ENCODE measurements around the gene AP1S1. TPM values are rescaled to one million over a fixed set of nuclear protein-coding genes. Genes with fewer than 3 reads are reported as not detected.
"Not testable (repeated sequence)": the region's sequence is repeated elsewhere in the genome, so short reads cannot be mapped to it uniquely, and the experiment has no call there.

Gene AP1S1
- polyA plus RNA-seq, 1 experiment: 197 TPM

DNA sequence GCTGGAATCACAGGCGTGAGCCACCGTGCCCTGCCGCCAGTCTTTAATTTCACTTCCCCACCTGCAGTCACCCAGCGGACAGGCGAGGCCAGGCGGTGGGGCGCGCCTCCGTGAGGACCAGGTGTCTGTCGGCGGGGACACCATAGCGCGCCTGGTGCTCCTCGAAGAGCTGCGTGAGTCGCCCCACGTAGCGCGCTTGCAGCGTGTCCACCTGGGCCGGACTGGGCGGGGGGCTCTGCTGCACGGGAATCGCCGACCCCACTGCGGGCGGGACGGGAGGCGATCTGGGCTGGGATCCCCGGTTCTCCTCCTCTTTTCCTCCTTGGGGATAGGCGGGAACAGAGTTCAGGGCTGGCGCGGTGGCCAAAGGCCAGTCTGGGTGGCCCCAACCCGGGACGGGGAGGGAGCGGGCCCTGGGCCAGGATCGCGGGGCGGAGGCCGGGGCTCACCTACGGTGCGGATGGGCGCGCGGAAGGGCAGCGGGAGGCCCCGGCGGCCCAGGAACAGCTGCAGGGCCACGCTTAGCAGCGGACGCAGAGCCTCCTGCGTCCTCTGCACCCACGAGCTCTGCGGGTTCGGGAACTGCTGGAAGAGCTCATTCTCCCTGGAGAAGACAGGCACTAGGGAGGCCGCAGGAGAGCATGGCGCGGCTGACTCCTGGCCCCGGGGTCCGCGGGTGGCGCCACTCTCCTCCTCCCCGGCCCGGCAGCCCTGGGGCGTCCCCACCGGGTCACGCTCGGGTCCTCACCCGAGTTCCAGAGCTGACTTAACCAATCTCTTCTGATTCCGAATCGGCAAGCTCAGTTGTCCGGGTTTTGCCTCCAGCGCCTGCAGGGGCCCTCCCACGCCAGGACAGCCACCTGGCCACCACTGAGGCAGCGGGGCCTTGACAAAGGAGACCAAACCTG lies 47.7 kb downstream of the AP1S1 start:
- H3K4me3 ChIP-seq (ENCODE audit: low read depth, low read length): no peak overlapping the region
- no peak overlapping the region for H3K27ac ChIP-seq (ENCODE audit: low read depth, low read length)
- peaks cover 39% of the 10 kb centered on the region for H3K27me3 ChIP-seq (ENCODE audit: control insufficient read depth, insufficient read depth, low read length)
- H3K9me3 ChIP-seq (ENCODE audit: control insufficient read depth, insufficient read depth, low read length): no peaks in the 10 kb centered on the region; the same call in 1 of the 2 replicates
- ChIA-PET POLR2A (interaction anchor here (0.6 kb wide), 1 partner anchor 23 kb away, joined by 6 read pairs; no protein-coding TSS in a partner anchor), CTCF (interaction anchor here (3.4 kb wide), 1 partner anchor 10 kb away, joined by 30 read pairs; no protein-coding TSS in a partner anchor)
- no peak for DNase-seq (ENCODE audit: low read depth, low spot score)
- TF ChIP-seq, protein P1, sequence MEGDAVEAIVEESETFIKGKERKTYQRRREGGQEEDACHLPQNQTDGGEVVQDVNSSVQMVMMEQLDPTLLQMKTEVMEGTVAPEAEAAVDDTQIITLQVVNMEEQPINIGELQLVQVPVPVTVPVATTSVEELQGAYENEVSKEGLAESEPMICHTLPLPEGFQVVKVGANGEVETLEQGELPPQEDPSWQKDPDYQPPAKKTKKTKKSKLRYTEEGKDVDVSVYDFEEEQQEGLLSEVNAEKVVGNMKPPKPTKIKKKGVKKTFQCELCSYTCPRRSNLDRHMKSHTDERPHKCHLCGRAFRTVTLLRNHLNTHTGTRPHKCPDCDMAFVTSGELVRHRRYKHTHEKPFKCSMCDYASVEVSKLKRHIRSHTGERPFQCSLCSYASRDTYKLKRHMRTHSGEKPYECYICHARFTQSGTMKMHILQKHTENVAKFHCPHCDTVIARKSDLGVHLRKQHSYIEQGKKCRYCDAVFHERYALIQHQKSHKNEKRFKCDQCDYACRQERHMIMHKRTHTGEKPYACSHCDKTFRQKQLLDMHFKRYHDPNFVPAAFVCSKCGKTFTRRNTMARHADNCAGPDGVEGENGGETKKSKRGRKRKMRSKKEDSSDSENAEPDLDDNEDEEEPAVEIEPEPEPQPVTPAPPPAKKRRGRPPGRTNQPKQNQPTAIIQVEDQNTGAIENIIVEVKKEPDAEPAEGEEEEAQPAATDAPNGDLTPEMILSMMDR (IDR thresholded peaks at IDR 0.05; ENCODE audit: low read depth, low read length): no peak

DNA sequence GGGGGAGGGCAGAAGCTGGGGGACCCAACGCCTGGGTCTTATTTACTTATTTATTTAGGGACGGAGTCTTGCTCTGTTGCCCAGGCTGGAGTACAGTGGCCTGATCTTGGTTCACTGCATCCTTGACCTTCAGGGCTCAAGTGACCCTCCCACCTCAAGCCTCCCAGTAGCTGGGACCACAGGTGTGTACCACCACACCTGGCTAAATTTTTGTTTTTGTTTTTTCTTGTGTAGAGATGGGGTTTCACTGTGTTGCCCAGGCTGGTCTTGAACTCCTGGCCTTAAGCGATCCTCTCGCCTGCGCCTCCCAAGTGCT lies 48.3 kb downstream of the AP1S1 start:
- TF ChIP-seq, protein P1 (IDR thresholded peaks at IDR 0.05; ENCODE audit: low read depth, low read length): no peak
- H3K9me3 ChIP-seq (ENCODE audit: control insufficient read depth, insufficient read depth, low read length): no peaks in the 10 kb centered on the region; the same call in 1 of the 2 replicates
- POLR2A ChIA-PET: interaction anchor here (0.6 kb wide), 1 partner anchor 24 kb away, joined by 6 read pairs; no protein-coding TSS in a partner anchor
- no peak for DNase-seq (ENCODE audit: low read depth, low spot score)
- CTCF ChIA-PET: interaction anchor here (3.4 kb wide), 1 partner anchor 10 kb away, joined by 30 read pairs; no protein-coding TSS in a partner anchor
- peaks cover 39% of the 10 kb centered on the region for H3K27me3 ChIP-seq (ENCODE audit: control insufficient read depth, insufficient read depth, low read length)
- no peak overlapping the region for H3K4me3 ChIP-seq (ENCODE audit: low read depth, low read length)
- H3K27ac ChIP-seq (ENCODE audit: low read depth, low read length): no peak overlapping the region

DNA sequence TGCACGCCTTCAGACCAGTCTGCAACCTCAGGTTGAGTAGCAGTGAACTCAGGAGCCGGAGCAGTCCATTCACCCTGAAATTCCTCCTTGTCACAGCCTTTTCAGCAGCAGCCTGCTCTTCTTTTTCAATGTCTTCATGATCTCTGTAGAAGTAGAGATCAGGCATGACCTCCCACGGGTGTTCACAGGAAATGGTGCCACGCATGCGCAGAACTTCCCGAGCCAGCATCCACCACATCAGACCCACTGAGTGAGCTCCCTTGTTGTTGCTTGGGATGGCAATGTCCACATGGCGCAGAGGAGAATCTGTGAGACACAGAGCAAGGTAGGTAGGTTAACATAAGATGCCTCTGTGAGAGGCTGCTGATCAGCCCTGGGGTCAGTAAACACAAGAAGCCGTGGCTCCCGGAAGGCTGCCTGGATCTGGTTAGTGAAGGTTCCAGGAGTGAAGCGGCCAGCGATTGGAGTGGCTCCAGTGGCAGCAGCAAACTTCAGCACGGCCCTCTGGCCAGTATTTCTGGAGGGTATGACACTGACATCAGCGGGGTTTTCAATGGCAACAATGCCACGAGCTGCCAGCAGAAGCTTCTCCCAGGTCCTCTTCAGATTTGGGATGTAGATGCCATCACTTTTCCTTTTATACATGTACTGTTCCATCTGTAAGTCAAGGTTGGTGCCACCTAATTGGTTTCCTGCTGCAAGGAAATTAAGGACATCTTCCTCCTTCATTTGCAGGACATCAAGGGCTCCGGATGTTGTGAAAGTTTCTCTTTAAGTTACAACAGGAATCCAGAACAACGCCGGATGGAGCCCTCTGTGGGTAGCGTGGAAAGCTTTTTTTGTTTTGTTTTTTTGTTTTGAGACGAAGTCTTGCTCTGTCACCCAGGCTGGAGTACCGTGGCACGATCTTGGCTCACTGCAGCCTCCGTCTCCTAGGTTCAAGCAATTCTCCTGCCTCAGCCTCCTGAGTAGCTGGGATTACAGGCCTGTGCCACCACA lies 49.8 kb downstream of the AP1S1 start:
- H3K27ac ChIP-seq (ENCODE audit: low read depth, low read length); H3K9me3 ChIP-seq (ENCODE audit: control insufficient read depth, insufficient read depth, low read length); DNase-seq (ENCODE audit: low read depth, low spot score); POLR2A ChIA-PET; H3K4me3 ChIP-seq (ENCODE audit: low read depth, low read length): not testable (repeated sequence)
- CTCF ChIA-PET: interaction anchor here (1.2 to 3.4 kb wide), 2 partner anchors 12 kb away, joined by 13 to 30 read pairs; no protein-coding TSS in a partner anchor
- peaks cover 33% of the 10 kb centered on the region for H3K27me3 ChIP-seq (ENCODE audit: control insufficient read depth, insufficient read depth, low read length)

DNA sequence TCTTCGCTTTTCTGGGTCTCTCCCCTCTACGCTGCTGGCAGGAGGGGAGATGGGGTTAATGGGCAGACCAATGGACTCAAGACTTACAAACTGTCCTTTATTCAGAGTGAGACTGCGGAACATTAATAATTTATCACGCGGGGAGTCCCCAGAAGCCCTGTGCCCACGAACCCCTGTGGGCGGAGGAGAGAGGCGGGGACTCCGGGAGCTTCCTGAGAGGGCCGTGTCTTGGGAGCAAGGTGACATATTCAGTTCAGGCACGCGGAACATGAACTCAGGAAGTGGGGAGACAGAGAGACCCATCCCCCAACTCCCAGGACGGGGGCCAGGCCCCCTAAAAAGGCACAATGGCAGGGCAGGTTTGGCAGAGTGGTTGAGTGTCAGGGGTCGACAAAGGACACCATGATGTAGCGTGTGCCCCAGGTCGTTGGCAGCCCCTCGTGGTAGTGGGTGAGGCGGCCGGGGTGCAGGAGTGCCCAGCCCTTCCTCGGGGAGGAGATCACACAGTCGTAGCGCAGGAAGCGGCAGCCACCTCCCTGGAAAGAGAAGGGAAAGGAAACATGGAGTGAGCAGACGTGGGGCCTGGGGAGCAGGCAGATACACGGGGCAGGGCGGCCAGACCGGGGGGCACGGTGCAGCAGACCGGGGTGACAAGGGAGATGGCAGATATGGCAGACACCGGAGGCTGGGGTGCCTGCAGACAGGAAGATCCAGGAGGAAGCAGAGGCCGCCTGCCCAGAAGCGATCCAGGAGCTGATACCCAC lies 51.8 kb downstream of the AP1S1 start:
- no peak for DNase-seq (ENCODE audit: low read depth, low spot score)
- no peaks in the 10 kb centered on the region; the same call in 1 of the 2 replicates for H3K9me3 ChIP-seq (ENCODE audit: control insufficient read depth, insufficient read depth, low read length)
- no peak overlapping the region for H3K4me3 ChIP-seq (ENCODE audit: low read depth, low read length)
- CTCF ChIA-PET: no interaction called here
- POLR2A ChIA-PET: no interaction called here
- H3K27ac ChIP-seq (ENCODE audit: low read depth, low read length): no peak overlapping the region
- TF ChIP-seq, protein P1 (IDR thresholded peaks at IDR 0.05; ENCODE audit: low read depth, low read length): no peak
- H3K27me3 ChIP-seq (ENCODE audit: control insufficient read depth, insufficient read depth, low read length): peaks cover 23% of the 10 kb centered on the region

DNA sequence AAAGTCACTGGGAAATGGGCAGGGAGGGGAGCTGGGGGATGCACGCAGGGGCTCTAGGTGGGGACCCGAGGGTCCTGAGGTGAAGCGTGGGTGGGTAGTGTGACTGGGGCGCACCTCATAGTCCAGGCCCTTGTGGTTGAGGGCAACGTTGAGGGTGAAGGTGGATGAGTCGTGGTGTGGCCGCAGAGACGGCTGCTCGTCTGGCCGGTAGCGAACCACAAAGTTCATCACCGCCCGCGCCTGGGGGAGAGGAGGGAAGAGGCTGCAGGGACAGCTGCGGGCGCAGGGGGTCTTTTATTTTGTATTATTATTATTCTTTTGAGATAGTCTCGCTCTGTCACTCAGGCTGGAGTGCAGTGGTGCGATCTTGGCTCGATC lies 52.4 kb downstream of the AP1S1 start:
- TF ChIP-seq, protein P1 (IDR thresholded peaks at IDR 0.05; ENCODE audit: low read depth, low read length): no peak

More for the DNA sequence above, 52.4 kb downstream of the AP1S1 start:
- ChIA-PET CTCF (interaction anchor here (1.4 kb wide), 1 partner anchor 63 kb away, joined by 3 read pairs; no protein-coding TSS in a partner anchor), POLR2A (no interaction called here)
- Histone ChIP-seq H3K4me3 (ENCODE audit: low read depth, low read length) (no peak overlapping the region), H3K27ac (ENCODE audit: low read depth, low read length) (no peak overlapping the region), H3K27me3 (ENCODE audit: control insufficient read depth, insufficient read depth, low read length) (peaks cover 18% of the 10 kb centered on the region), H3K9me3 (ENCODE audit: control insufficient read depth, insufficient read depth, low read length) (no peaks in the 10 kb centered on the region; the same call in 1 of the 2 replicates)
- no peak for DNase-seq (ENCODE audit: low read depth, low spot score)

All from AG04450 (cell line).